Suppressor macrophage treated with lipopolysaccharide for 1 hour (primary cell): ENCODE results near the gene CELF2.
A peak's percentile ranks its signal among the peaks of the same experiment; 100 is the strongest.
"Not testable (repeated sequence)": the region's sequence is repeated elsewhere in the genome, so short reads cannot be mapped to it uniquely, and the experiment has no call there.

Experiments used
- DNase-seq, 3 donors: peaks; one replicate each; pipeline ENCODE4 v3.0.0-alpha.2; 2020 to 2022

The CELF2 gene

GRCh38 chr10:11178606-11179515 is 161.2 kb downstream of the CELF2 start:
- DNase-seq: peak; percentile 75 to 88 (median 80)

- DNase-seq: no peak
Observed at GRCh38 chr10:11179516-11180105, 161.9 kb downstream of the CELF2 start.

- peak; percentile 89 to 93 (median 89) for DNase-seq
Observed at GRCh38 chr10:11180228-11180627, 162.6 kb downstream of the CELF2 start.

- DNase-seq: no peak
Observed at GRCh38 chr10:11181978-11182377, 164.3 kb downstream of the CELF2 start.

- DNase-seq: peak in 2 of 3 donors; percentile 49 to 59
Observed at GRCh38 chr10:11183015-11183414, 165.3 kb downstream of the CELF2 start.

- DNase-seq: peak; percentile 52 to 85 (median 79)
Observed at GRCh38 chr10:11184093-11184492, 166.4 kb downstream of the CELF2 start.

GRCh38 chr10:11185128-11185665 is 167.5 kb downstream of the CELF2 start:
- DNase-seq: not testable (repeated sequence)

GRCh38 chr10:11186374-11186773 is 168.7 kb downstream of the CELF2 start:
- peak in 2 of 3 donors; percentile 74 to 78 for DNase-seq

- no peak for DNase-seq
Observed at GRCh38 chr10:11189582-11190376, 172.1 kb downstream of the CELF2 start.

- no peak for DNase-seq
Observed at GRCh38 chr10:11191190-11191589, 173.5 kb downstream of the CELF2 start.

GRCh38 chr10:11191678-11192077 is 174.0 kb downstream of the CELF2 start:
- DNase-seq: peak in 2 of 3 donors; percentile 47 to 54

GRCh38 chr10:11192304-11193000 is 174.8 kb downstream of the CELF2 start:
- DNase-seq: peak; percentile 59 to 78 (median 74)

- peak; percentile 89 to 94 (median 89) for DNase-seq
Observed at GRCh38 chr10:11193001-11193551, 175.4 kb downstream of the CELF2 start.

- peak; percentile 59 to 79 (median 69) for DNase-seq
Observed at GRCh38 chr10:11194859-11195586, 177.4 kb downstream of the CELF2 start.

- DNase-seq: no peak
Observed at GRCh38 chr10:11195623-11196022, 178.0 kb downstream of the CELF2 start.

GRCh38 chr10:11197266-11197712 is 179.6 kb downstream of the CELF2 start:
- peak; percentile 87 to 97 (median 96) for DNase-seq

GRCh38 chr10:11197878-11198277 is 180.2 kb downstream of the CELF2 start:
- DNase-seq: no peak

- DNase-seq: no peak
Observed at GRCh38 chr10:11201911-11202310, 184.2 kb downstream of the CELF2 start.

- no peak for DNase-seq
Observed at GRCh38 chr10:11204351-11204942, 186.8 kb downstream of the CELF2 start.

GRCh38 chr10:11205030-11205772 is 187.5 kb downstream of the CELF2 start:
- DNase-seq: peak; percentile 53 to 68 (median 66)
